GM18498 (cell line): ENCODE results near the gene CD86.
"Not testable (repeated sequence)": the region's sequence is repeated elsewhere in the genome, so short reads cannot be mapped to it uniquely, and the experiment has no call there.

Experiments
- ATAC-seq: cut with Tn5 transposase; IDR thresholded peaks from one replicate; pipeline ENCODE4 v1.9.1; 2021; ENCODE audit warnings: mild to moderate bottlenecking, moderate library complexity; ENCODE audit not compliant: unreplicated experiment

Gene CD86

GRCh38 chr3:122055215-122055614, at the start of gene CD86:
TSS of gene CD86 (plus strand) at chr3:122055362. CDS start at chr3:122055490, 128 bp downstream.
- ATAC-seq = peak; percentile 92

GRCh38 chr3:122006267-122006666, 48.9 kb upstream of the CD86 start:
- ATAC-seq = no peak

GRCh38 chr3:122008166-122008565, 47.0 kb upstream of the CD86 start:
- ATAC-seq = no peak

GRCh38 chr3:122010506-122010905, 44.7 kb upstream of the CD86 start:
- ATAC-seq = no peak

- ATAC-seq = no peak
Measured at GRCh38 chr3:122011396-122011795, 43.8 kb upstream of the CD86 start.

- ATAC-seq = no peak
Measured at GRCh38 chr3:122012821-122013220, 42.3 kb upstream of the CD86 start.

- ATAC-seq = no peak
Measured at GRCh38 chr3:122013448-122013925, 41.7 kb upstream of the CD86 start.

GRCh38 chr3:122014741-122015140, 40.4 kb upstream of the CD86 start:
- ATAC-seq = peak; percentile 81

- ATAC-seq = no peak
Measured at GRCh38 chr3:122019493-122019892, 35.7 kb upstream of the CD86 start.

GRCh38 chr3:122021037-122021436, 34.1 kb upstream of the CD86 start:
- no peak for ATAC-seq

- peak; percentile 42 for ATAC-seq
Measured at GRCh38 chr3:122021811-122022401, 33.3 kb upstream of the CD86 start, which contains the start of gene ILDR1. TSS of gene ILDR1 (minus strand) at chr3:122022247. CDS start at chr3:122022077, 170 bp downstream.

- no peak for ATAC-seq
Measured at GRCh38 chr3:122023335-122023910, 31.7 kb upstream of the CD86 start.

- no peak for ATAC-seq
Measured at GRCh38 chr3:122024800-122025199, 30.4 kb upstream of the CD86 start.

- ATAC-seq = peak; percentile 87
Measured at GRCh38 chr3:122025296-122025695, 29.9 kb upstream of the CD86 start.

- peak; percentile 67 for ATAC-seq
Measured at GRCh38 chr3:122030381-122031122, 24.6 kb upstream of the CD86 start.

- peak; percentile 36 for ATAC-seq
Measured at GRCh38 chr3:122031123-122031468, 24.1 kb upstream of the CD86 start.

- no peak for ATAC-seq
Measured at GRCh38 chr3:122032531-122032930, 22.6 kb upstream of the CD86 start.

- no peak for ATAC-seq
Measured at GRCh38 chr3:122033023-122033422, 22.1 kb upstream of the CD86 start.

GRCh38 chr3:122047296-122047695, 7.9 kb upstream of the CD86 start:
- ATAC-seq = not testable (repeated sequence)

- ATAC-seq = not testable (repeated sequence)
Measured at GRCh38 chr3:122047773-122048172, 7.4 kb upstream of the CD86 start.

GRCh38 chr3:122052968-122053367, 2.2 kb upstream of the CD86 start:
- no peak for ATAC-seq

- no peak for ATAC-seq
Measured at GRCh38 chr3:122057671-122058070, 2.5 kb downstream of the CD86 start.
